C1 segment of cervical spinal cord (tissue), 14 donors: Measurements from ENCODE around the gene SWT1.

Experiments used
- DNase-seq, 14 donors: peaks; one replicate each; lab custom pipeline; 2025; lab: John Stamatoyannopoulos, UW

The SWT1 gene

DNA sequence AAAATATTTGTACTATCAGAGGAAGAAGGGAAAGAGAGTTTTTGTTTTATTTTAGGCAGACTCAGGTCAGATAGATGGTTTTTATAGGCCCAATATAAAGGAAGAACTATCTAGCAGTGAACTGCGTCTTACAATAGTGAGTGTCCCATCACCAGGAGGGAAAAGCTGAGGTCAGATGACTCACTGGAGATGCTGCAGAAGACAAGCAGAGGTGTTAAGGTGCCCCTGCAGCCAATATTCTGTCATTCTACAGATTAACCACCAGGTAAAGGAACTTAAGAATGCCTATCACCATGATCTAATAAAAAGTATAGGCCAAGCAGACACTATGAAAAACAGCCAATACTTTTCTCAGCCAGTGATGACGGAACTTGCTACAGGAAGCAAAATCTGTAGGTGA lies 130.5 kb downstream of the SWT1 start:
- no peak for DNase-seq

GRCh38 chr1:185288435-185288834 lies 131.5 kb downstream of the SWT1 start:
- DNase-seq, result no peak

GRCh38 chr1:185289880-185290279 lies 132.9 kb downstream of the SWT1 start:
- DNase-seq, result no peak

GRCh38 chr1:185291159-185291558 lies 134.2 kb downstream of the SWT1 start:
- DNase-seq, result no peak

DNA sequence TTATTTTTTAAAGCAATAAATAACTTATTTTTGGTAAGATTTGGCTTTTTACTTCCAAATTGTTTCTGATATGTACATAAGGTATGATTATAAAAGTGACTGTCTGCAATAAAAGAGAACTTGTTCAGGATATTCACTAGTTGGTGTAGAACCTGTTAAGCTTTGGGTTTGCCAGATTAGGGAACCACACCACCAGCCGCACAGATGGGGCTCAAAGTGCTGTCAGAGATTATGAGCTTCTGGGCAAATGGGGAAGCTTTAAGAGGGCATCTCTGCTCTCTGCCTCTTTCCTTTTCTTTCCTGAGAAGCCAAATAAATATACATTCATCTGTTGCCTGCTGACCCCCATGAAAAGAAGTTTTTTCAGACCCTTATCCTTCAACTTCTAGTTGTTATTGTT lies 134.7 kb downstream of the SWT1 start:
- DNase-seq, result no peak

- no peak for DNase-seq
These were observed 135.3 kb downstream of the SWT1 start for GRCh38 chr1:185292237-185292636.

GRCh38 chr1:185293967-185294542 lies 137.1 kb downstream of the SWT1 start:
- no peak for DNase-seq

GRCh38 chr1:185295091-185295490 lies 138.1 kb downstream of the SWT1 start:
- DNase-seq, result no peak

DNA sequence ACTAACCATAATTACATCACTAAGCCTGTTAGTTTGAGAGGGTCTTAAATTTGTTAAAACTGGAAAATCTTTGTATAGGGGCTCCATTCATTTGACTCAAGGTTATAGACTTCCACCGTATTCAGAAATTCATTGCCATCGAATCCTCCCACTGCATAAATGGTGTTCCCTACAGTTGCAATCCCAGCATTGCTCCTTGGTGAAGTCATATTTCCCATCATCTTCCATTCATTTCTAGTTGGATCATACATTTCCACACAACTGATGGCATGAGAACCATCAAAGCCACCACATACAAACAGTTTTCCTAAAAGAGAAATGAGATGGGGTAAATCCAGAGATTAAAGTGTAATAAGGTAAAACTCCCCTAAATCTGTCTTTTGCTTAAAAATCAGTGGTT lies 141.0 kb downstream of the SWT1 start:
- DNase-seq, result no peak

DNA sequence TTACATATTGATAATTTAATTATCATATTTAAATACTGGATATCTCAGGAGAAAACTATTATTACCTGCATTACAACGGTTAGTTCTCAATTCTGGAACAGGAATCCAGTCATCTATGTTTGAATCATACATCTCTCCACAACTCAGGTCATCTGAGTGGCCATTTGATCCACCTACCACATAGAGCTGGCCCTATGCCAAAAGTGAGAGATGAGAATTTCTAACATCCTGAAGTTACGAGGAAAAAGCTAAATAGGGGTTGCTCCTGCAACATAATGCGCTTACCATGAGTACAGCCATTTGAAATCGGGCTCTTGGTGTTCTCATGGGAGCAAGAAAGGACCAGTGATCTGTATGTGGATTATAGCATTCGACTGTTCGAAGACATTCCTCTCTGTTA lies 143.2 kb downstream of the SWT1 start:
- DNase-seq, result no peak

GRCh38 chr1:185305419-185305818 lies 148.5 kb downstream of the SWT1 start:
- no peak for DNase-seq

DNA sequence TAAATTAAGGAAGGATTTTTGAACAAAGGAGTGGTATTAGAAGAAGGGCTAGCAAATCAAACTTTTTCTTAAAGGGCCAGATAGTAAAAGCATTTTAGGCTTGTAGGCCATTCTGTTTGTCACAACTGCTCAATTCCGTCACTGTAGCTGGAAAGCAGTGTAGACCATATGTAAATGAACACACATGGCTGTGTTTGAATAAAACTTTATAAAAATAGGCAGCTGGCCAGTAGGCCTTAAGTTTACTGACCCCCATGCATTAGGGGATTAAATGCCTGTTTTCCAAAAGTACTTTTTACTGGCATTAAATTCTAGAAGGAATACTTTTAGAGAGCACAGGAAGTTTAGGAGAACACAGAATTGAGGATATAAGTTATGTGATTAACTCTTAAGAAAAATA lies 151.2 kb downstream of the SWT1 start:
- no peak for DNase-seq

DNA sequence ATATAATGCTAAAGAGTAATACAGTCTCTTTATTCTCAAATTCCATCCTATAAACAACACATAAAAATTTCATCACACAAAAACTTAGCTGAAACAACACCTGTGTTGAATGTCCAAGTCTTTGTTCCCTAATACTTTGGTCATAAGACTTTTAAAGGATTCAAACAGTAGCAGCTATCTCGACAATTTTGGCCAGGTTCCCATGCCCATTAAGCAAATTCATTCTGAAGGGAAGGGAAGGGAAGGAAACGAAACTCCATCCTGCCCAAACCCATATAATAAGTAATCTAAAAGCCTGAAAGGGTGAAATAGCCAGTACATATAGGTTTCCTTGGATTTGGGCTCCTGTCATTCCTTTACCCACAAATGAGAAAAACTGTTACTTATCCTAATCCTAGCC lies 152.6 kb downstream of the SWT1 start:
- no peak for DNase-seq

- no peak for DNase-seq
These were observed 154.7 kb downstream of the SWT1 start for GRCh38 chr1:185311589-185312225.

GRCh38 chr1:185312361-185313138 lies 155.6 kb downstream of the SWT1 start:
- DNase-seq, result no peak

DNA sequence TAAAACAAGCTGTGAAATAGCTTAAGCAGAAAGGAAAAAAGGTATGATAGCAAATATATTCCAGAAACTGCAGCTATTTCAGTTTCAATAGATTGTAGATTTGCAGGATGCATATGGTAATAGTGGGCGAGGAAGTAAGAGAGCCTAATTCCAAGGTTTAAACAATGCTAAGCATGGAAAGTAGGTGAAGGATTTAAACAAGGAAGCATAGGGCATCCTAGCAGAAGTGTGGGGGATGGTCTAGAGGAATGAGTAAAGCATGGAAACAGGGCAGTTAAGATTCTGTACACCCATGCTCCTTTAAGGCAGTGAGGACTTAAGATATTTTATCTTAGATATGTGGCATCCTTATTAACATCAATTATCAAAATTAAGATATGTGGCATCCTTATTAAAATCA lies 157.4 kb downstream of the SWT1 start:
- no peak for DNase-seq

GRCh38 chr1:185315445-185316071 lies 158.6 kb downstream of the SWT1 start:
- no peak for DNase-seq

DNA sequence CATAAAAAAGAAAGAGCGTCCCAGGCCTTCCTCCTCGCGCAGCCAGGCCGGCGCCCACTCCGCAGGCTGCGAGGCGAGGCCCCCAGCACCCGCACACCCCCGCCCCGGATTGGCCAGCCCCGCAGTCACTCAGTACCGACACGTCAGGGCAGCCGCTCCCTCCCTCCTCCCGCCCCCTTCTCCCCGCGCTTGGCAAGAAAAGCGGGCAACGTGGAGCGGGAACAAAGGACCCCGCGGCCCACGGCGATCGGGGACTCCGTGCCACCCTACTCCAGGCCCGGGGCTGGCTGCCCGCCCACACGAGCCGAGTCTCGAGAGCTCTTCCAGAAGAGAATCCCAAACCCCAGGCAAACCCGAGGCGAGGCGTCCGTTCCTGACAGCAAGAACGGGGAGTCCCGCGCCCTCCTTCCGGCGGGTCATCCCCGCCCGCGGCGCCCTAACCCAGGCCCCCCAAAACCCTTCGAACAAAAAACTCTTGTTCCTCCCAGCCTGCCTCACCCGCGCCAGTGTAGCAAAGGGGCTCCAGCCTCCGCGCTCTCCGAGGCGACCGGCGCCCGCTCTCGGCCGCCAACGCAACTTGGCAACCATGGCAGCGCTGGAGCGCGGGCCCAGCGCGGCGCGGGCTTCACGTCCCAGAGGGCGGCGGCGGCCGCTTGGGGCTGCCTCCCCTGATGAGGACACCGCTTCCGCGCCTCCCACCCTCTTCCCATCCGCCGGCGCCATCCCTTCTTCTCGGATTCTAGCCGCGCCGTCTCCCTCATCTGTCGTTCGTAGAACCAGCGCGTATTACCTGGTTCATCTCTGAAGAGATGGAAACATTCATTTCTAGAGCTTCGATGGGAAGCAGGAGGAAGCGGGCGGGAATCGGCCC lies 159.4 kb downstream of the SWT1 start:
- peak; percentile 50 to 94 (median 90) for DNase-seq

- peak; percentile 68 to 97 (median 94) for DNase-seq
These were observed 160.3 kb downstream of the SWT1 start, which contains the start of gene IVNS1ABP for GRCh38 chr1:185317034-185317885. IVNS1ABP (minus strand) TSS chr1:185317243; CDS start chr1:185309493, 7,750 bp downstream.

GRCh38 chr1:185317886-185318310 lies 160.9 kb downstream of the SWT1 start:
- peak in 8 of 14 donors; percentile 41 to 72 (median 57) for DNase-seq
